Measurements from ENCODE around the gene TNRC6C.

The TNRC6C gene

DNA sequence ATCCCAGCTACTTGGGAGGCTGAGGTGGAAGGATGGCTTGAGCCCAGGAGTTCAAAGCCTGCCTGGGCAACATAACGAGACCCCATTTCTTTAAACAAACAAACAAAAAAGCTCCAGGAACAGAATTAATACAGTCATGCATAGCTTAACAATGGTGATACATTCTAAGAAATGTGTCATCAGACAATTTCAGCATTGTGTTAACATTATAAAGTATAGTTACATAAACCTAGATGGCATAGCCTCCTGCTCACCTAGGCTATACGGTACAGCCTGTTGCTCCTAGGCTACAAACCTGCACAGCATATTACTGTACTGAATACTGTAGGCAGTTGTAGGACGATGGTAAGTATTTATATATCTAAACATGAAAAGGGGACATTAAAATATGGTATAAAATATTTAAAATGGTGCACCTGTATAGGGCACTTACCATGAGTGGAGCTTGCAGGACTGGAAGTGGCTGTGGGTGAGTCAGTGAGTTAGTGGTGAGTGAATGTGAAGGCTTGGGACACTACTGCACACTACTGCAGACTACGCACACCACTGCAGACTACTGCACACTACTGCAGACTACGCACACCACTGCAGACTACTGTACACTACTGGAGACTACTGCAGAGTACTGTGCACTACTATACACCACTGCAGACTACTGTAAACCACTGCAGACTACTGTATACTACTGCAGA is 95.4 kb downstream of the TNRC6C start:
- no peak overlapping the region for H3K27ac Mint-ChIP-seq
- no peaks in the 10 kb centered on the region for H3K27me3 Mint-ChIP-seq (ENCODE audit: low read depth)
- TF ChIP-seq, protein P1, sequence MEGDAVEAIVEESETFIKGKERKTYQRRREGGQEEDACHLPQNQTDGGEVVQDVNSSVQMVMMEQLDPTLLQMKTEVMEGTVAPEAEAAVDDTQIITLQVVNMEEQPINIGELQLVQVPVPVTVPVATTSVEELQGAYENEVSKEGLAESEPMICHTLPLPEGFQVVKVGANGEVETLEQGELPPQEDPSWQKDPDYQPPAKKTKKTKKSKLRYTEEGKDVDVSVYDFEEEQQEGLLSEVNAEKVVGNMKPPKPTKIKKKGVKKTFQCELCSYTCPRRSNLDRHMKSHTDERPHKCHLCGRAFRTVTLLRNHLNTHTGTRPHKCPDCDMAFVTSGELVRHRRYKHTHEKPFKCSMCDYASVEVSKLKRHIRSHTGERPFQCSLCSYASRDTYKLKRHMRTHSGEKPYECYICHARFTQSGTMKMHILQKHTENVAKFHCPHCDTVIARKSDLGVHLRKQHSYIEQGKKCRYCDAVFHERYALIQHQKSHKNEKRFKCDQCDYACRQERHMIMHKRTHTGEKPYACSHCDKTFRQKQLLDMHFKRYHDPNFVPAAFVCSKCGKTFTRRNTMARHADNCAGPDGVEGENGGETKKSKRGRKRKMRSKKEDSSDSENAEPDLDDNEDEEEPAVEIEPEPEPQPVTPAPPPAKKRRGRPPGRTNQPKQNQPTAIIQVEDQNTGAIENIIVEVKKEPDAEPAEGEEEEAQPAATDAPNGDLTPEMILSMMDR (IDR thresholded peaks at IDR 0.05; ENCODE audit: unreplicated experiment in 3 of 3) = no peak
- no peak overlapping the region for H3K4me3 Mint-ChIP-seq
- peaks cover 49% of the 10 kb centered on the region for H3K36me3 Mint-ChIP-seq (ENCODE audit: low read depth)
- H3K9me3 Mint-ChIP-seq = no peaks in the 10 kb centered on the region
- peaks cover 21% of the 10 kb centered on the region for H3K4me1 Mint-ChIP-seq

DNA sequence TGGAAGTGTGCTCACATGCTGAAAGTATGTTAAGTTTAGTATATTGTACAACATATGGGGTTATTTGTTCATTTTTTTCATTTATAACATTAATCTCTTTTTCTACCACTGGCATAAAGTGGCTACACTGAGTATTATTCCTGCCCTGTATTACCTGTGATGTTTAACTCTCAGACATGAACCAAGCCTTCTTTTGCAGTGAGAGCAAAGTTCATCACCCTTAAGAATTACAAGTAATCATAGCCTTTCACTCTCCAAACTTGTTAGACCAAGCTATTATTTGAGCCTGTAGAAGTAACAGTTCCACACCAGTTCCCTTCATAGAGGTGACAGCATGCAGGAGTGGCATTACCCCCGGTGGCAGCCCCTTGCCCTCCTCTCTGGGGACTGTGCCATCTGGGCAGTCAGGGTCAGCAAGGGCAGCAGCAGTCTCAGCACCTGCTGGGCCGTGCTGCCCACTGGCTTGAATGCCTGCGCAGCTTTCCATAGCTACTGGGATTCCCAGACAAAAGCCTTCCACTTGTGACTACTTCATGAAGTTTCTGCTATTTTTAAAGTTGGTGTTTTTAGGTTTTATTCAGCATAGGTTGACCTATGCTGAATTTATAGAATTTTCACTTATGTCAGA is 98.7 kb downstream of the TNRC6C start:
- TF ChIP-seq, protein P1 (IDR thresholded peaks at IDR 0.05; ENCODE audit: unreplicated experiment in 3 of 3) = no peak
- peaks cover 17% of the 10 kb centered on the region for H3K36me3 Mint-ChIP-seq (ENCODE audit: low read depth)
- no peak overlapping the region for H3K4me3 Mint-ChIP-seq
- peak overlapping the region in 2 of 3 experiments; percentile 49 to 59 for H3K27ac Mint-ChIP-seq
- H3K4me1 Mint-ChIP-seq = peaks cover 38% of the 10 kb centered on the region
- H3K27me3 Mint-ChIP-seq (ENCODE audit: low read depth) = no peaks in the 10 kb centered on the region
- no peaks in the 10 kb centered on the region for H3K9me3 Mint-ChIP-seq

DNA sequence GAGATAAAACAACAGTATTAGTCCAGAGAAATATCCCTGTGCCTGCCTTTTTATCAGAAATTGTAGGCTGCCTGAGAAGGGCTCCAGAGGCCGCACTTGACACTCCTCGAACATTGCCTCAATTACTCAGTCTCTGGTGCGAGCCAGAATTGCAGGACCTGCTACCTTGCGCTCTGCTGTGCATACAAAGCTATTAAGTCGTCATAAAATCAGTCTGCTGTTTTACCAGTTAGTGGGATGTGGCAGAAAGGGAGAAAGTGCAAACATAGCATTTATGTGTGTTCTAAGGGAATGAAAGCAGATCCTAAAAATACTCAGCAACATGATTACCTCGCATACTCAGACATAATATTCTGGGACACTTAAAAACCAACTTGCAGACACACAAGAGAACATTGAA is 99.5 kb downstream of the TNRC6C start:
- Mint-ChIP-seq H3K9me3 (no peaks in the 10 kb centered on the region), H3K27ac (peak overlapping the region; percentile 59 to 89 (median 62)), H3K27me3 (ENCODE audit: low read depth) (no peaks in the 10 kb centered on the region), H3K4me1 (peaks cover 38% of the 10 kb centered on the region), H3K4me3 (no peak overlapping the region), H3K36me3 (ENCODE audit: low read depth) (peaks cover 14% of the 10 kb centered on the region)
- TF ChIP-seq, protein P1 (IDR thresholded peaks at IDR 0.05; ENCODE audit: unreplicated experiment in 3 of 3) = no peak

DNA sequence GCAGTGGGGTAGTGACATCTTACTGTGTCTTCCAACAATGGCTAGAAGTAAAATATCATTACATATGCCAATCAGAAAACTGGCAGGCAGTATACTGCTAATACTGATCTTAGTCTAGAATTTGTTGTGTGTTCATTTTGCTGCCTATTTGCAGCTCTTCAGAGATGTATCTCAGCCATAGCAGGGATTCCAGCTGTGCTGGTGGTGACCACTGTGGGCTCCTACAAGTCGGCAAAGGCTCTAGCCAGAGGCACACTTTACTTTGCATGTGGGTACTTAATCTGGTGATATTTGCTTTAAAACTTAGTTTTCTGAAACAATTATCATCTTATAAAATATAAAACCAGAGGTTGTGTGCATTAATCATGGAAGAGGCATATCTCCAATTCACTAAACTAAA is 100.1 kb downstream of the TNRC6C start:
- peaks cover 38% of the 10 kb centered on the region for H3K4me1 Mint-ChIP-seq
- peak overlapping the region; percentile 59 to 89 (median 62) for H3K27ac Mint-ChIP-seq
- no peak overlapping the region for H3K4me3 Mint-ChIP-seq
- no peaks in the 10 kb centered on the region for H3K9me3 Mint-ChIP-seq
- no peaks in the 10 kb centered on the region for H3K27me3 Mint-ChIP-seq (ENCODE audit: low read depth)
- TF ChIP-seq, protein P1 (IDR thresholded peaks at IDR 0.05; ENCODE audit: unreplicated experiment in 3 of 3) = no peak
- peaks cover 11% of the 10 kb centered on the region for H3K36me3 Mint-ChIP-seq (ENCODE audit: low read depth)

DNA sequence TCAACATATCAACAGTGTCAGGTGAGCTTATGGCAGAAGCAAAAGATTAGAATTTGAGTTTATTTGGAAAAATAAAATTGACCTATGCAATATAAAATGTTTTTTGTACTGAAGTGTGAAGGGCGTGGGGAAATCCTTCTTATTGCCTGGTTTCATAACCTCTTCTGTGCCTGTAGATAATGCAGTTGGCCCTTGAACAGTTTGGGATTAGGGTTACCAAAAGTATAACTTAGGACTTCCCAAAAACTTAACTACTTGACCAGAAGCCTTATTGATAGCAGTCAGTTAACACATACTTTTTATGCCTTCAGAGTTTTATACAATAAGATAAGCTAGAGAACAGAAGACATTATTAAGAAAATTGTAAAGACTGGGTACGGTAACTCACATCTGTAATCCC is 104.1 kb downstream of the TNRC6C start:
- no peak overlapping the region for H3K27ac Mint-ChIP-seq
- H3K4me3 Mint-ChIP-seq = no peak overlapping the region
- no peaks in the 10 kb centered on the region for H3K9me3 Mint-ChIP-seq
- no peaks in the 10 kb centered on the region for H3K27me3 Mint-ChIP-seq (ENCODE audit: low read depth)
- peaks cover 35% of the 10 kb centered on the region for H3K4me1 Mint-ChIP-seq
- TF ChIP-seq, protein P1 (IDR thresholded peaks at IDR 0.05; ENCODE audit: unreplicated experiment in 3 of 3) = no peak
- H3K36me3 Mint-ChIP-seq (ENCODE audit: low read depth) = peaks cover 14% of the 10 kb centered on the region

DNA sequence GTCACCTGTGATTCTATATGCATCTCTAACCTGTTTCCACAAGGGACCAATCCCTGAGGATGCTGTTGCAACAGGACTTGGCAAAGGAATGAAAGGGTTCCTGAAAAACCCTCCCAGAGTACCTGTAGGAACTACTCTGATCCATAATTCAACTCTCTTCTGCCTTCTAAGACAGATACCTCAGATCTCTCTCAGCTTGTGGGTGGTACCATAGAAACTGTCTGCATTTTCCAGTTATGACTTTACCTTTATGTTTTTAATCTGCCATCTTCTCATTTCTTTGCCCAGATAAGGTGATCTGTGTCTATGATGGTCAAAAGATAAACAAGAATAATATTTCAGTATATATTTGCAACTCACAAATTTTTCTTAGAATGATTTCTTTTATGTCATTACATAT is 105.0 kb downstream of the TNRC6C start:
- H3K27me3 Mint-ChIP-seq (ENCODE audit: low read depth) = no peaks in the 10 kb centered on the region
- no peak overlapping the region for H3K27ac Mint-ChIP-seq
- no peak overlapping the region for H3K4me3 Mint-ChIP-seq
- H3K9me3 Mint-ChIP-seq = no peaks in the 10 kb centered on the region
- TF ChIP-seq, protein P1 (IDR thresholded peaks at IDR 0.05; ENCODE audit: unreplicated experiment in 3 of 3) = no peak
- peaks cover 26% of the 10 kb centered on the region for H3K4me1 Mint-ChIP-seq
- H3K36me3 Mint-ChIP-seq (ENCODE audit: low read depth) = peaks cover 18% of the 10 kb centered on the region

Measured in nephron (organoid).